Measurements from ENCODE around the gene SRSF8.
A peak's percentile ranks its signal among the peaks of the same experiment; 100 is the strongest.

The SRSF8 gene

GRCh38 chr11:95065336-95065735, 1.4 kb upstream of the SRSF8 start:
- Histone ChIP-seq H3K4me3 (IDR thresholded peaks at IDR 0.05; ENCODE audit: insufficient read depth, low read depth, low read length) (no peak overlapping the region), H3K4me1 (ENCODE audit: low read depth, poor library complexity, severe bottlenecking) (peaks cover 16% of the 10 kb centered on the region), H3K27me3 (ENCODE audit: insufficient read depth, low read depth) (no peaks in the 10 kb centered on the region), H4K20me1 (ENCODE audit: insufficient read depth) (no peaks in the 10 kb centered on the region), H3K4me2 (no peak overlapping the region), H3K36me3 (ENCODE audit: insufficient read depth) (no peaks in the 10 kb centered on the region), H2AFZ (ENCODE audit: low read depth) (no peak overlapping the region), H3K9ac (no peak overlapping the region), H3K79me2 (ENCODE audit: insufficient read depth, low read depth) (peaks cover 21% of the 10 kb centered on the region), H3K27ac (no peak overlapping the region)
- TF ChIP-seq CTCF (conservative IDR thresholded peaks at IDR 0.05; ENCODE audit: low read depth, low read length): no peak

GRCh38 chr11:95067039-95067840, 521 bp downstream of the SRSF8 start:
- H3K4me1 ChIP-seq (ENCODE audit: low read depth, poor library complexity, severe bottlenecking): peaks cover 16% of the 10 kb centered on the region
- no peaks in the 10 kb centered on the region for H3K36me3 ChIP-seq (ENCODE audit: insufficient read depth)
- H3K27ac ChIP-seq: peak overlapping the region; percentile 84
- H4K20me1 ChIP-seq (ENCODE audit: insufficient read depth): no peaks in the 10 kb centered on the region
- H3K4me3 ChIP-seq (IDR thresholded peaks at IDR 0.05; ENCODE audit: insufficient read depth, low read depth, low read length): no peak overlapping the region
- no peaks in the 10 kb centered on the region for H3K27me3 ChIP-seq (ENCODE audit: insufficient read depth, low read depth)
- peak overlapping the region; percentile 88 for H3K9ac ChIP-seq
- peak overlapping the region; percentile 84; the same call in 1 of the 2 replicates for H3K4me2 ChIP-seq
- no peak for TF ChIP-seq CTCF (conservative IDR thresholded peaks at IDR 0.05; ENCODE audit: low read depth, low read length)
- peak overlapping the region; percentile 69 for H2AFZ ChIP-seq (ENCODE audit: low read depth)
- H3K79me2 ChIP-seq (ENCODE audit: insufficient read depth, low read depth): peaks cover 24% of the 10 kb centered on the region

- H3K4me1 ChIP-seq (ENCODE audit: low read depth, poor library complexity, severe bottlenecking): peaks cover 16% of the 10 kb centered on the region
- H3K4me3 ChIP-seq (IDR thresholded peaks at IDR 0.05; ENCODE audit: insufficient read depth, low read depth, low read length): no peak overlapping the region
- H3K27me3 ChIP-seq (ENCODE audit: insufficient read depth, low read depth): no peaks in the 10 kb centered on the region
- H4K20me1 ChIP-seq (ENCODE audit: insufficient read depth): no peaks in the 10 kb centered on the region
- peaks cover 24% of the 10 kb centered on the region for H3K79me2 ChIP-seq (ENCODE audit: insufficient read depth, low read depth)
- H2AFZ ChIP-seq (ENCODE audit: low read depth): peak overlapping the region; percentile 69
- peak overlapping the region; percentile 88 for H3K9ac ChIP-seq
- peak overlapping the region; percentile 84 for H3K27ac ChIP-seq
- H3K36me3 ChIP-seq (ENCODE audit: insufficient read depth): no peaks in the 10 kb centered on the region
- TF ChIP-seq CTCF (conservative IDR thresholded peaks at IDR 0.05; ENCODE audit: low read depth, low read length): no peak
- peak overlapping the region; percentile 63 for H3K4me2 ChIP-seq
Measured at GRCh38 chr11:95067841-95068219, 1.1 kb downstream of the SRSF8 start.

- no peaks in the 10 kb centered on the region for H3K36me3 ChIP-seq (ENCODE audit: insufficient read depth)
- peak overlapping the region; percentile 94 for H3K4me2 ChIP-seq
- peak overlapping the region; percentile 69; the same call in 1 of the 2 replicates for H2AFZ ChIP-seq (ENCODE audit: low read depth)
- H3K4me3 ChIP-seq (IDR thresholded peaks at IDR 0.05; ENCODE audit: insufficient read depth, low read depth, low read length): no peak overlapping the region
- peaks cover 24% of the 10 kb centered on the region for H3K79me2 ChIP-seq (ENCODE audit: insufficient read depth, low read depth)
- no peak for TF ChIP-seq CTCF (conservative IDR thresholded peaks at IDR 0.05; ENCODE audit: low read depth, low read length)
- H4K20me1 ChIP-seq (ENCODE audit: insufficient read depth): no peaks in the 10 kb centered on the region
- H3K9ac ChIP-seq: peak overlapping the region; percentile 88; the same call in 1 of the 2 replicates
- peak overlapping the region; percentile 84 for H3K27ac ChIP-seq
- no peaks in the 10 kb centered on the region for H3K27me3 ChIP-seq (ENCODE audit: insufficient read depth, low read depth)
- H3K4me1 ChIP-seq (ENCODE audit: low read depth, poor library complexity, severe bottlenecking): peaks cover 16% of the 10 kb centered on the region
Measured at GRCh38 chr11:95068549-95068948, 1.8 kb downstream of the SRSF8 start.
